GM19397 (cell line): ENCODE results near the gene PPP2R5B.
"Not testable (repeated sequence)": the region's sequence is repeated elsewhere in the genome, so short reads cannot be mapped to it uniquely, and the experiment has no call there.

ENCODE experiments used
- ATAC-seq: cut with Tn5 transposase; IDR thresholded peaks from one replicate; pipeline ENCODE4 v1.9.1; 2021; ENCODE audit warnings: mild to moderate bottlenecking, moderate library complexity; ENCODE audit not compliant: unreplicated experiment

Gene PPP2R5B

DNA sequence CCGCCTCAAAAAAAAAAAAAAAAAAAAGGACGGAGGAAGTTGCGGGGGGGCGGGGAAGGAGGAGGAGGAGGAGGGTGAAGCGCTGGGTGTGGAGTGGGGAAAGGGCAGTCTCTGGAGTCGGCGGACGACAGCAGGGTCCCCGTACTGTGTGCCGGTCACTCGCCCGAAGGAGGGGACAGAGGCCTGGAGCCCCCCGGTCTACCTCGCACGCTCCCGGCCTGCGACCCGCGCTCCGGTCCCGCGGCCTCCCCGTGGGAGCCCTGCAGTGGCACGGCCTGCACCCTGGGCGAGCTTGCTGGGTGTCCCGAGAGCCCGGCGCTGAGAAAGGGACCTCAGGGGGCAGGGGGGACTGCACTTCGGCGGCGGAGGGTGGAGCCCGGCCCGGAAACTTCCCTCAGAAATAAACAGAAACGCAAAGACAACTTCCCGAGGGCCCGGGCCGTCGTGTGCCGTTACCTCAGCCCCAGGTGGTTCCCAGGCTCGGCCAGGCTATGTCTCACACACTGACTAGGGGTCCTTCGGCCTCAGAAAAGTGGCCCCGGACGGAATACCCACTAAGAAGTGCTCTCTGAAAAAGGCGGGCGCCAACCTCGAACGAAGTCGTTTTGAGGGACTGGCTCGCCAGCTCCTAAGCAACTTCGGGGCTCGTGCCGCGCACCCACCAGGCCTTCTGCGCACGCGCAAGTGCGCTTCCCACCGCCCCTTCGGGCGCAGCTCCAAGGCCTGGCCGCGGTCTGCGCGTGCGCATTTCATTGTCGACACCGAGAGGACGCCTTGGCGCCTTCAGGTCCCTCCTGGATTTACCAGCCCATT is 47.1 kb downstream of the PPP2R5B start, which contains the start of gene MAJIN:
TSS of gene MAJIN (minus strand) at position 688 of the 813 bp plus-strand sequence. CDS start 12,703 bp downstream, outside the sequence.
- no peak for ATAC-seq

DNA sequence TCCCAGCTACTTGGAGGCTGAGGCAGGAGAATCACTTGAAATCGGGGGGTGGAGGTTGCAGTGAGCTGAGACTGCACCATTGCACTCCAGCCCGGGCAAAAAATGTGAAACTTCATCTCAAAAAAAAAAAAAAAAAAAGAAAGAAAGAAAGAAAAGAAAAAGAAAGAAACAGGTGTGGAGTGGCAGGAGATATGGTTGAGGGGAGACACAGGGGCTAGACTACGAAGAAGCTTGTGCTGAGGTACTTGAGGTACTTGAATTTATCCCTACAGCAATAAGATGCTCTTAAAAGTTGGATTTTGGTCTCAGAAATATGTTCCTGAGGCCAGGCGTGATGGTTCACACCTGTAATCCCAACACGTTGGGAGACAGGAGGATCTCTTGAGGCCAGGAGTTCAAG is 49.6 kb downstream of the PPP2R5B start:
- no peak for ATAC-seq

DNA sequence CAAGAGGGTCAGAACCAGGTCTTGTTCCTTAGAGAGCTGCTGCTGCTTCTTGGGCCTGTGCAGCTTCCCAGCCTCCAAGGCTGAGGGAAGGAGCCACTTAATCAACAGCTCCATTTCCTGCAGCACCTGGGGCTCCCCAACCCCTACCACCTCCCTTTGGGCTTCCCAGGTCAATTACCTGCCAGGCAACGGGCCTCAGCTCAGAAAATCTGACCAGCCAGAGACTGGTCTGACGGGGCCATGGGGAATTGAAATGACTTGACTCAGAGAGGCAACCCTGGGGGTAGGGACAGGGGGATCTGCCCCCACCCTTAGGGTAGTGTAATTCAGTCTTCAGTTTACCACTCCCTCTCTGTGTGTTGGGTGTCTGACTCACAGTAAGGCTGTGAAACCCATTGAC is 52.2 kb downstream of the PPP2R5B start:
- ATAC-seq: no peak

GRCh38 chr11:64983339-64983738 is 58.9 kb downstream of the PPP2R5B start:
- not testable (repeated sequence) for ATAC-seq
